ENCODE measurements around the gene GNG7.
"Not testable (repeated sequence)": the region's sequence is repeated elsewhere in the genome, so short reads cannot be mapped to it uniquely, and the experiment has no call there.

GNG7 gene

DNA sequence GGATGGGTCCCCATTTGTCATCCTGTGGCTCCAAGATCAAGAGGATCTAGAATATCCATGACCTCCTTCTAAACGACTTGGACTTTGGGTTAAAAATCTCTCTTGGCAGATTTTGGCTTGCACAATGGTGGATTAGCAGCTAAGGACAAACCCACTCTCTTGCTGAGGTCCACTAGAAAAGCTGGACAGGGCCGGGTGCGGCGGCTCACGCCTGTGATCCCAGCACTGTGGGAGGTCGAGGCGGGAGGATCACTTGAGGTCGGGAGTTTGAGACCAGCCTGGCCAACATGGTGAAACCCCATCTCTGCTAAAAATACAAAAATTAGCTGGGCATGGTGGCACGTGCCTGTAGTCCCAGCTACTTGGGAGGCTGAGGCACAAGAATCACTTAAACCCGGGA lies 172.6 kb downstream of the GNG7 start:
- H4K12ac ChIP-seq (ENCODE audit: low read depth, low read length); H2AFZ ChIP-seq (ENCODE audit: insufficient read depth, low read length, poor library complexity); H3K14ac ChIP-seq (ENCODE audit: low read length); H3K9me3 ChIP-seq (ENCODE audit: insufficient read depth, low read depth, low read length); H4K8ac ChIP-seq (ENCODE audit: low read depth, low read length); H3K9ac ChIP-seq (ENCODE audit: low read length); H3K18ac ChIP-seq (ENCODE audit: low read length); DNase-seq; H3K4ac ChIP-seq (ENCODE audit: low read depth, low read length); H2AK5ac ChIP-seq (ENCODE audit: low read length); H3K36me3 ChIP-seq (ENCODE audit: control insufficient read depth in 1 of 2, insufficient read depth in 2 of 2, low read length in 2 of 2); H3K27me3 ChIP-seq (ENCODE audit: insufficient read depth, low read length); H3K4me3 ChIP-seq (ENCODE audit: low read depth, low read length); H3K23ac ChIP-seq (ENCODE audit: low read length); H3K4me2 ChIP-seq (ENCODE audit: low read length); H3K79me2 ChIP-seq (ENCODE audit: control insufficient read depth, insufficient read depth, low read length, poor library complexity): not testable (repeated sequence)
- Histone ChIP-seq H2BK5ac (ENCODE audit: low read depth, low read length, poor library complexity) (peak overlapping the region; percentile 49), H2BK12ac (ENCODE audit: low read length) (peak overlapping the region; percentile 76), H3K27ac (ENCODE audit: low read depth, low read length) (peak overlapping the region; percentile 54), H2BK120ac (ENCODE audit: insufficient read depth, low read length, poor library complexity) (peak overlapping the region; percentile 71), H4K91ac (ENCODE audit: low read depth, low read length) (peak overlapping the region; percentile 79), H3K4me1 (ENCODE audit: control insufficient read depth in 1 of 2, insufficient read depth in 2 of 2, low read length in 2 of 2) (peaks cover 20 to 22% of the 10 kb centered on the region in 2 experiments), H3K79me1 (ENCODE audit: low read length) (peaks cover 29% of the 10 kb centered on the region)
- no CpG with 5 or more reads among the region's 10 CpGs for WGBS (ENCODE audit: extremely low coverage, insufficient coverage, insufficient read length)

DNA sequence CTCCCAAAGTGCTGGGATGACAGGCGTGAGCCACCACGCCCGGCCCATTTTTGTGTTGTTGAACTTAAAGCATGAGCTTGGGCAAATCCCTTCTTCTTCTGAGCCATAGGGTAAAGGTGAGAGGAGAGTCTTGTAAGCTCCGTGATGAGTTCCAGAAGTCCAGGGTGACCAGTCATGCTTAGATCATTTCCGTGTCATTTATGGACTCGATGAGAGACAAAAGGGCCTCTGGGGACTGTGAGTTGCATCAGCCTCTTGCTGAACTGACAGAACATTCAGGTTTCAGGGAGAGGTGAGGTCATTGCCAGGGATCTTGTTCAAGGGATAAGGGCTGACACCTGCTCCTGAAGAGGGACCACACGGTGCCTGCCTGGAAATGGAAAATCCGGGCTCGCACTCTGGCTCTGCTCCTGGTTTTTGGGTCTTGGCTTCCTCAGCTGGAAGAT lies 173.0 kb downstream of the GNG7 start:
- no peak overlapping the region for H2AK5ac ChIP-seq (ENCODE audit: low read length)
- H3K4me1 ChIP-seq (ENCODE audit: control insufficient read depth in 1 of 2, insufficient read depth in 2 of 2, low read length in 2 of 2) = peaks cover 25 to 26% of the 10 kb centered on the region in 2 experiments
- no peaks in the 10 kb centered on the region for H3K36me3 ChIP-seq (ENCODE audit: control insufficient read depth in 1 of 2, insufficient read depth in 2 of 2, low read length in 2 of 2)
- peak overlapping the region; percentile 49 for H2BK5ac ChIP-seq (ENCODE audit: low read depth, low read length, poor library complexity)
- no peak overlapping the region for H3K18ac ChIP-seq (ENCODE audit: low read length)
- H4K91ac ChIP-seq (ENCODE audit: low read depth, low read length) = peak overlapping the region; percentile 79
- peaks cover 7% of the 10 kb centered on the region for H3K9me3 ChIP-seq (ENCODE audit: insufficient read depth, low read depth, low read length)
- H2BK120ac ChIP-seq (ENCODE audit: insufficient read depth, low read length, poor library complexity) = no peak overlapping the region
- H3K79me2 ChIP-seq (ENCODE audit: control insufficient read depth, insufficient read depth, low read length, poor library complexity) = peaks cover 5% of the 10 kb centered on the region
- H3K4ac ChIP-seq (ENCODE audit: low read depth, low read length) = no peak overlapping the region
- H4K8ac ChIP-seq (ENCODE audit: low read depth, low read length) = no peak overlapping the region
- DNase-seq = peak; percentile 100
- no peak overlapping the region for H3K23ac ChIP-seq (ENCODE audit: low read length)
- H3K4me2 ChIP-seq (ENCODE audit: low read length) = no peak overlapping the region
- no peak overlapping the region for H3K9ac ChIP-seq (ENCODE audit: low read length)
- no peak overlapping the region for H3K14ac ChIP-seq (ENCODE audit: low read length)
- H2AFZ ChIP-seq (ENCODE audit: insufficient read depth, low read length, poor library complexity) = no peak overlapping the region
- H4K12ac ChIP-seq (ENCODE audit: low read depth, low read length) = no peak overlapping the region
- no peak overlapping the region for H2BK12ac ChIP-seq (ENCODE audit: low read length)
- H3K4me3 ChIP-seq (ENCODE audit: low read depth, low read length) = no peak overlapping the region
- H3K79me1 ChIP-seq (ENCODE audit: low read length) = peaks cover 30% of the 10 kb centered on the region
- no CpG with 5 or more reads among the region's 9 CpGs for WGBS (ENCODE audit: extremely low coverage, insufficient coverage, insufficient read length)
- no peaks in the 10 kb centered on the region for H3K27me3 ChIP-seq (ENCODE audit: insufficient read depth, low read length)
- peak overlapping the region; percentile 83 for H3K27ac ChIP-seq (ENCODE audit: low read depth, low read length)

DNA sequence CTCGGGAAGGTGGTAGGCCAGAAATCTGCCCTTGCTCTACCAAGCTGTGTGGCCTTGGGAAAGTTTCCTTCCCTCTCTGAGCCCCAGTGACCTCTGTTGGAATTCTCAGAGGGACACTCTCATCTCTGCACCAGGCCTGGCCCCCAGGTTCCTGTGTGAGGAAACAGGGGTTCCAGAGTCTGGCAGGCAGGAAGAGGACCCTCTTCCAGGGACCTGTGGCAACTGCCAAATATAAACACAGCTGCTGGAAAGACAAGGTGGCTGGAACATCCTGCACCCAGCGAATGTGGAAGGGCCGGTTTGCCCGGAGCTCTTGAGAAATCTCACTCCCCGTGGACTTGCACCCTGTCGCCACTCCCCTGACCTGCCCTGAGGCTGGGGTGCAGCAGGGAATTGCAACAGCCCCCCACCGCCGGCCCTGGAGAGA lies 173.8 kb downstream of the GNG7 start:
- WGBS (ENCODE audit: extremely low coverage, insufficient coverage, insufficient read length) = no CpG with 5 or more reads among the region's 8 CpGs
- Histone ChIP-seq H3K23ac (ENCODE audit: low read length) (no peak overlapping the region), H2AK5ac (ENCODE audit: low read length) (peak overlapping the region; percentile 94), H3K27me3 (ENCODE audit: insufficient read depth, low read length) (no peaks in the 10 kb centered on the region), H3K36me3 (ENCODE audit: control insufficient read depth in 1 of 2, insufficient read depth in 2 of 2, low read length in 2 of 2) (peaks cover 0 to 3% of the 10 kb centered on the region in 2 experiments), H3K27ac (ENCODE audit: low read depth, low read length) (peak overlapping the region; percentile 83), H2BK12ac (ENCODE audit: low read length) (peak overlapping the region; percentile 96), H2BK5ac (ENCODE audit: low read depth, low read length, poor library complexity) (peak overlapping the region; percentile 94), H3K14ac (ENCODE audit: low read length) (peak overlapping the region; percentile 89), H3K4me3 (ENCODE audit: low read depth, low read length) (no peak overlapping the region), H3K9me3 (ENCODE audit: insufficient read depth, low read depth, low read length) (peaks cover 3% of the 10 kb centered on the region), H2BK120ac (ENCODE audit: insufficient read depth, low read length, poor library complexity) (peak overlapping the region; percentile 96), H4K12ac (ENCODE audit: low read depth, low read length) (no peak overlapping the region), H4K8ac (ENCODE audit: low read depth, low read length) (peak overlapping the region; percentile 83), H3K4me1 (ENCODE audit: control insufficient read depth in 1 of 2, insufficient read depth in 2 of 2, low read length in 2 of 2) (peaks cover 30 to 31% of the 10 kb centered on the region in 2 experiments), H3K79me2 (ENCODE audit: control insufficient read depth, insufficient read depth, low read length, poor library complexity) (peaks cover 5% of the 10 kb centered on the region), H2AFZ (ENCODE audit: insufficient read depth, low read length, poor library complexity) (no peak overlapping the region), H4K91ac (ENCODE audit: low read depth, low read length) (peak overlapping the region; percentile 89), H3K4ac (ENCODE audit: low read depth, low read length) (peak overlapping the region; percentile 59), H3K79me1 (ENCODE audit: low read length) (peaks cover 30% of the 10 kb centered on the region), H3K18ac (ENCODE audit: low read length) (peak overlapping the region; percentile 71), H3K9ac (ENCODE audit: low read length) (no peak overlapping the region), H3K4me2 (ENCODE audit: low read length) (peak overlapping the region; percentile 28)
- DNase-seq = peak; percentile 99

DNA sequence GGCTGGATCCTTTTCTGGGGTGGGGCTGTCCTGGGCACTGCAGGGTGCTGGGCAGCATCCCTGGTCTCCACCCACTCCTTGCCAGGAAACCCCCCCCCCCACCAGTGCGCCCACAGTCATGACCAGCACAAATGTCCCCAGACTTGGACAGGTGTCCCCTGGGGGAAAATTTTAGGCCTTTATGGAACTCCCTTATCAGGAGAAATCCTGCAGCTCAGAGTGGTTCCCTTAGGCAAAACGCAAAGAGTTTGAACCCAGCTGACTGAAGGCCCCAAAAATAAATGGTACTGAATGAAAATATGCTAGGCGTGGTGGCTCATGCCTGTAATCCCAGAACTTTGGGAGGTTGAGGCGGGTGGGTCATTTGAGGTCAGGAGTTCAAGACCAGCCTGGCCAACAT lies 174.8 kb downstream of the GNG7 start:
- H4K12ac ChIP-seq (ENCODE audit: low read depth, low read length) = no peak overlapping the region
- H2AFZ ChIP-seq (ENCODE audit: insufficient read depth, low read length, poor library complexity) = no peak overlapping the region

More for the DNA sequence above, 174.8 kb downstream of the GNG7 start:
- Histone ChIP-seq H3K27ac (ENCODE audit: low read depth, low read length) (peak overlapping the region; percentile 21), H3K9ac (ENCODE audit: low read length) (no peak overlapping the region), H4K8ac (ENCODE audit: low read depth, low read length) (peak overlapping the region; percentile 81), H3K18ac (ENCODE audit: low read length) (peak overlapping the region; percentile 66), H3K4me2 (ENCODE audit: low read length) (no peak overlapping the region), H3K79me1 (ENCODE audit: low read length) (peaks cover 36% of the 10 kb centered on the region), H3K4me1 (ENCODE audit: control insufficient read depth in 1 of 2, insufficient read depth in 2 of 2, low read length in 2 of 2) (peaks cover 36 to 39% of the 10 kb centered on the region in 2 experiments), H3K27me3 (ENCODE audit: insufficient read depth, low read length) (no peaks in the 10 kb centered on the region), H3K79me2 (ENCODE audit: control insufficient read depth, insufficient read depth, low read length, poor library complexity) (peaks cover 5% of the 10 kb centered on the region), H3K23ac (ENCODE audit: low read length) (no peak overlapping the region), H3K14ac (ENCODE audit: low read length) (no peak overlapping the region), H2BK120ac (ENCODE audit: insufficient read depth, low read length, poor library complexity) (peak overlapping the region; percentile 88), H2AK5ac (ENCODE audit: low read length) (peak overlapping the region; percentile 65), H4K91ac (ENCODE audit: low read depth, low read length) (peak overlapping the region; percentile 85), H2BK12ac (ENCODE audit: low read length) (peak overlapping the region; percentile 99), H3K9me3 (ENCODE audit: insufficient read depth, low read depth, low read length) (peaks cover 3% of the 10 kb centered on the region), H3K4ac (ENCODE audit: low read depth, low read length) (no peak overlapping the region), H3K36me3 (ENCODE audit: control insufficient read depth in 1 of 2, insufficient read depth in 2 of 2, low read length in 2 of 2) (peaks cover 0 to 3% of the 10 kb centered on the region in 2 experiments), H2BK5ac (ENCODE audit: low read depth, low read length, poor library complexity) (peak overlapping the region; percentile 63), H3K4me3 (ENCODE audit: low read depth, low read length) (no peak overlapping the region)
- DNase-seq = peak; percentile 86 to 96
- WGBS (ENCODE audit: extremely low coverage, insufficient coverage, insufficient read length) = no CpG with 5 or more reads among the region's 4 CpGs
